Measurements from ENCODE around the gene KLHL10. TPM values are rescaled to one million over a fixed set of nuclear protein-coding genes. Genes with fewer than 3 reads are reported as not detected.

Gene KLHL10
- total RNA-seq, 1 donor: under 0.01 TPM

GRCh38 chr17:41806685-41807445 lies 30.8 kb upstream of the KLHL10 start:
- no peak for TF ChIP-seq CTCF (IDR thresholded peaks at IDR 0.05; ENCODE audit: insufficient read depth, low read depth, low read length)

GRCh38 chr17:41810659-41811548 lies 26.7 kb upstream of the KLHL10 start:
- no peak for TF ChIP-seq CTCF (IDR thresholded peaks at IDR 0.05; ENCODE audit: insufficient read depth, low read depth, low read length)
- peak; percentile 12 for DNase-seq (ENCODE audit: low read depth)
- peak overlapping the region; percentile 95 for H3K4me3 ChIP-seq (ENCODE audit: low read depth, low read length)

More at GRCh38 chr17:41806685-41807445, 30.8 kb upstream of the KLHL10 start:
- no peak for DNase-seq (ENCODE audit: low read depth)
- H3K4me3 ChIP-seq (ENCODE audit: low read depth, low read length): no peak overlapping the region

- H3K4me3 ChIP-seq (ENCODE audit: low read depth, low read length): peak within 1 kb of the TSS; percentile 95
- peak; percentile 57 for TF ChIP-seq CTCF (IDR thresholded peaks at IDR 0.05; ENCODE audit: insufficient read depth, low read depth, low read length)
- DNase-seq (ENCODE audit: low read depth): peak; percentile 83
Measured at GRCh38 chr17:41811549-41812380, 25.9 kb upstream of the KLHL10 start, which contains the start of gene P3H4. Gene P3H4, minus strand, starts transcription at chr17:41811949. Its CDS starts 34 bp downstream, at chr17:41811915.

- peak; percentile 92 for DNase-seq (ENCODE audit: low read depth)
- TF ChIP-seq CTCF (IDR thresholded peaks at IDR 0.05; ENCODE audit: insufficient read depth, low read depth, low read length): no peak
- peak within 1 kb of the TSS; percentile 95 for H3K4me3 ChIP-seq (ENCODE audit: low read depth, low read length)
Measured at GRCh38 chr17:41812381-41813151, 25.1 kb upstream of the KLHL10 start, which contains the start of gene FKBP10. Gene FKBP10, plus strand, starts transcription at chr17:41813004. Its CDS starts 31 bp downstream, at chr17:41813035.

GRCh38 chr17:41813152-41813680 lies 24.4 kb upstream of the KLHL10 start:
- TF ChIP-seq CTCF (IDR thresholded peaks at IDR 0.05; ENCODE audit: insufficient read depth, low read depth, low read length): no peak
- peak; percentile 11 for DNase-seq (ENCODE audit: low read depth)
- peak overlapping the region; percentile 95 for H3K4me3 ChIP-seq (ENCODE audit: low read depth, low read length)

Data from fibroblast of villous mesenchyme (primary cell).